K562 (cell line): ENCODE results near the gene DUS1L. TPM values are rescaled to one million over a fixed set of nuclear protein-coding genes. Genes with fewer than 3 reads are reported as not detected.
A peak's percentile ranks its signal among the peaks of the same experiment; 100 is the strongest.

Experiments
- ATAC-seq: fragments of 200-7000 bp; cut with Tn5 transposase; 3 replicates; pipeline ENCODE4 v1.9.1; 2020; ENCODE audit warnings: moderate library complexity
- BruUV-seq: library from RNA; stranded (reverse); fragments of 400-500 nt; replicated peaks from 2 replicates; lab custom pipeline; 2021; lab: Mats Ljungman, UMichigan
- CTCF ChIA-PET: fragments of 300-600 bp; formaldehyde crosslinking; extraction: SDS; loops from one replicate; lab custom pipeline; 2021; ENCODE audit warnings: low intra/inter-chr PET ratio; lab: Yijun Ruan, JAX
- POLR2A ChIA-PET: fragments of 300-600, 350-650 bp; sonication (Branson Sonifier 250); formaldehyde crosslinking; extraction: SDS; loops from one replicate; lab custom pipeline; 2021; ENCODE audit warnings: antibody characterized with exemption, inconsistent platforms; lab: Yijun Ruan, JAX
- DNase-seq, 4 experiments: peaks; one replicate each; pipeline versions ENCODE4 v3.0.0 to v3.0.0-alpha.2; 2011 to 2018; ENCODE audit warnings: low spot score in 3 of 4, mixed read lengths in 3 of 4; ENCODE audit errors: extremely low read depth in 1 of 4
- FAIRE-seq: peaks from 2 replicates; lab custom pipeline; 2011; peaks lifted over from hg19 to GRCh38; lab: Jason Lieb, UNC
- H2AFZ ChIP-seq: 2 replicates; pipeline ENCODE4 v1.6.0; 2011; ENCODE audit warnings: low read depth, low read length, control low read depth, inconsistent platforms
- H3K27ac ChIP-seq: fragments of 200-600 bp; 3 replicates; pipeline ENCODE4 v1.8.0; 2011; ENCODE audit warnings: low read depth, mild to moderate bottlenecking, control low read depth, inconsistent platforms, low read length, moderate library complexity, mixed read lengths; ENCODE audit errors: extremely low read depth
- H3K27me3 ChIP-seq, 2 experiments: fragments of 300-600 bp in 1 of 2; 2 replicates in 1 of 2; 3 replicates in 1 of 2; pipeline versions ENCODE4 v1.6.0 to v1.8.0; 2011; ENCODE audit warnings: inconsistent platforms in 2 of 2, low read length in 2 of 2, mild to moderate bottlenecking in 1 of 2, mixed read lengths in 1 of 2, moderate library complexity in 1 of 2; ENCODE audit not compliant: control insufficient read depth in 2 of 2, insufficient read depth in 2 of 2
- H3K36me3 ChIP-seq: fragments of 300-600 bp; 3 replicates; pipeline ENCODE4 v1.8.0; 2011; ENCODE audit warnings: mild to moderate bottlenecking, low read length, inconsistent platforms; ENCODE audit not compliant: control insufficient read depth, insufficient read depth
- H3K4me1 ChIP-seq, 2 experiments: fragments of 200-600 bp in 1 of 2; replicated peaks in 1 of 2; 2 replicates in 1 of 2; 3 replicates in 1 of 2; pipeline versions ENCODE4 v1.5.1 to v1.8.0; 2011; ENCODE audit warnings: inconsistent platforms in 2 of 2, low read length in 2 of 2, mild to moderate bottlenecking in 1 of 2, mixed read lengths in 1 of 2, moderate library complexity in 1 of 2; ENCODE audit not compliant: control insufficient read depth in 2 of 2, insufficient read depth in 2 of 2
- H3K4me2 ChIP-seq: 2 replicates; pipeline ENCODE4 v1.6.1; 2011; ENCODE audit warnings: low read length, control low read depth, inconsistent platforms, mixed read lengths; ENCODE audit not compliant: insufficient read depth
- H3K4me3 ChIP-seq: fragments of 200-600 bp; sonication (generic), shearing (Covaris generic); 2 replicates; pipeline ENCODE4 v1.5.1; 2016; ENCODE audit warnings: control low read depth, inconsistent platforms
- H3K79me2 ChIP-seq: fragments of 200-600 bp; 3 replicates; pipeline ENCODE4 v1.8.0; 2011; ENCODE audit warnings: low read length, inconsistent platforms; ENCODE audit not compliant: control insufficient read depth, insufficient read depth
- H3K9ac ChIP-seq, 2 experiments: 2 replicates each; pipeline versions ENCODE4 v1.6.0 to v1.6.1; 2011; ENCODE audit warnings: low read depth in 2 of 2, low read length in 2 of 2, control low read depth in 1 of 2, inconsistent platforms in 1 of 2, mild to moderate bottlenecking in 1 of 2, mixed read lengths in 1 of 2; ENCODE audit not compliant: insufficient read depth in 1 of 2
- H3K9me1 ChIP-seq: one replicate; pipeline ENCODE4 v1.6.0; 2011; ENCODE audit warnings: inconsistent platforms, mild to moderate bottlenecking, low read length, moderate library complexity; ENCODE audit not compliant: control insufficient read depth, insufficient read depth
- H3K9me3 ChIP-seq: replicated peaks from 2 replicates; pipeline ENCODE4 v1.5.1; 2011; ENCODE audit warnings: low read depth, low read length, inconsistent platforms; ENCODE audit not compliant: control insufficient read depth, insufficient read depth
- H4K20me1 ChIP-seq: replicated peaks from 2 replicates; pipeline ENCODE4 v1.6.1; 2011; ENCODE audit warnings: low read length, inconsistent platforms, mixed read lengths; ENCODE audit not compliant: control insufficient read depth, insufficient read depth
- POLR2A ChIP-seq: fragments of 450-650 bp; conservative IDR thresholded peaks from 2 replicates; pipeline ENCODE4 v1.6.1; 2016
- POLR2AphosphoS5 ChIP-seq: IDR thresholded peaks from 2 replicates; pipeline ENCODE4 v1.6.1; 2011; ENCODE audit warnings: mild to moderate bottlenecking, low read depth, low read length, moderate library complexity; ENCODE audit not compliant: control insufficient read depth, insufficient read depth
- POLR2G ChIP-seq: fragments of 200-400 bp; formaldehyde crosslinking; IDR thresholded peaks from 2 replicates; pipeline ENCODE4 v1.6.1; 2017; ENCODE audit warnings: low read depth, mild to moderate bottlenecking, antibody characterized with exemption, low read length, moderate library complexity
- RBFOX2 ChIP-seq: fragments of 200-400 bp; formaldehyde crosslinking; IDR thresholded peaks from 2 replicates; pipeline ENCODE4 v1.6.1; 2017; ENCODE audit warnings: low read depth, mild to moderate bottlenecking, low read length, moderate library complexity
- SREBF2 ChIP-seq: sonication (generic); formaldehyde crosslinking; IDR thresholded peaks from 2 replicates; pipeline ENCODE4 v1.4.0; 2020; ENCODE audit warnings: mild to moderate bottlenecking, missing genetic modification reagents
- SUPT5H ChIP-seq: fragments of 450-650 bp; IDR thresholded peaks from 2 replicates; pipeline ENCODE4 v1.6.1; 2016
- WGBS: fragments of 100-300 bp; shearing (Covaris generic); methylation state at CpG from one replicate; pipeline ENCODE4 v1.1.6; 2016; ENCODE audit warnings: low coverage, mixed read lengths; ENCODE audit not compliant: insufficient coverage; ENCODE audit errors: missing lambda C conversion rate; 5-methylcytosine and 5-hydroxymethylcytosine counted together
- in situ Hi-C: fragments of 300-500 bp; cut with MboI; formaldehyde crosslinking; loops from 4 replicates; pipeline ENCODE4 v1.15.0; 2018; ENCODE audit warnings: inconsistent platforms, mixed read lengths
- intact Hi-C: fragments of 100-400 bp; cut with micrococcal nuclease; formaldehyde crosslinking; loops from 2 replicates; pipeline ENCODE4 v1.14.2; 2022
- polyA plus RNA-seq, 8 experiments: library from polyadenylated mRNA; depleted of rRNA in 4 of 8; stranded (reverse) in 5 of 8; unstranded in 3 of 8; fragments of >200 nt; fragmentation: Nextera tagmentation in 2 of 8; fragmentation: Illumina TruSeq in 1 of 8; extraction: Ambion mirVana in 2 of 8; extraction: Trizol in 1 of 8; gene quantifications; 2 replicates each; pipeline versions ENCODE4 v1.2.1 to v1.2.3, GENCODE V29; 2011 to 2014; ENCODE audit warnings: inconsistent platforms in 1 of 8, missing spikeins in 1 of 8
- total RNA-seq, 7 experiments: library from RNA; depleted of rRNA in 6 of 7; stranded (reverse); fragments of >200 nt in 6 of 7; fragmentation: Illumina TruSeq in 2 of 7; extraction: Trizol in 2 of 7; gene quantifications; 2 replicates each; pipeline versions ENCODE4 v1.2.1 to v1.2.3, GENCODE V29; 2011 to 2021; ENCODE audit warnings: low replicate concordance in 1 of 7

DUS1L gene
- total and polyA plus RNA-seq, 9 of the 15 experiments (the other 6 are each of a cell fraction or from before 2014, with no cell fraction given) = 7.8 to 210 (median 83.9) TPM

DNA sequence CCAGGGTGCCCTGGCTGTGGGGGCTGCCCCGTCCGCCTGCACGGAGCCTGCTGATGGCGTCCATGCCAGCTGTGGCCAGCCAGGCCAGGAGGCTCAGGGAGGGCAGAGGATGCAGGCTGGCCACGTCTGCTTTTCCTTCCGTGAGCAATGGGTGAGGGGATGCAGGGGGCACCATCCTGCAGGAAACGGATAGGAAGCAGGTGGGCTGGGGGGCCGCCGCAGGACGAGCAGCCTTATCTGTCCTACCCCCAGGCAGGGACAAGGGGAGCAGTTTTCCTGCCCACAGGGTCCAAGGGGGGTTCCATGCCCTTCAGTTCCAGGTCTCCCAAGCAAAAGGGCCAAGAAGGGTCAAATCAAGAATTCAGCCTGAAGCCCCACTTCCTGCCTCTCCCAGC lies 6.8 kb downstream of the DUS1L start:
- FAIRE-seq (no peak), ATAC-seq (no peak), DNase-seq (no peak)
- Histone ChIP-seq H3K4me2 (no peak overlapping the region), H3K4me3 (no peak overlapping the region), H2AFZ (no peak overlapping the region), H3K4me1 (peaks cover 0 to 90% of the 10 kb centered on the region in 2 experiments; a peak in 2 of 5 replicates), H4K20me1 (peaks cover 7% of the 10 kb centered on the region), H3K79me2 (peaks cover 7% of the 10 kb centered on the region), H3K9me1 (no peaks in the 10 kb centered on the region), H3K9me3 (no peaks in the 10 kb centered on the region), H3K27me3 (no peaks in the 10 kb centered on the region), H3K36me3 (peaks cover 98% of the 10 kb centered on the region; the same call in 2 of the 3 replicates), H3K27ac (no peak overlapping the region), H3K9ac (no peak overlapping the region)
- POLR2A ChIA-PET = interaction anchor here (0.6 to 1.8 kb wide), 5 partner anchors 16 to 142 kb away, joined by 3 to 5 read pairs (median 4); no protein-coding TSS in a partner anchor
- in situ Hi-C loops = no loop called here
- BruUV-seq = no TSS peak
- CTCF ChIA-PET = no interaction called here
- TF ChIP-seq RBFOX2 (peak; percentile 62; the same call in 1 of the 2 replicates), SREBF2 (CRISPR knock-in tag) (no peak), POLR2A (peak; percentile 44; the same call in 1 of the 2 replicates), SUPT5H (0 out of 2 replicates have a peak, but pooled peaks have one; percentile 51), POLR2AphosphoS5 (peak; percentile 33; the same call in 1 of the 2 replicates), POLR2G (peak; percentile 61)
- 86% methylated on average over 9 of the region's 10 CpGs for WGBS
- intact Hi-C loops = no loop called here
